Smooth muscle cell (in vitro differentiated cells): Measurements from ENCODE around the gene EFCAB5. TPM values are rescaled to one million over a fixed set of nuclear protein-coding genes. Genes with fewer than 3 reads are reported as not detected.
A peak's percentile ranks its signal among the peaks of the same experiment; 100 is the strongest.

Experiments used
- microRNA counts: library from miRNA; unstranded; fragments of <30 nt; microRNA quantifications from one replicate; lab custom pipeline; 2016
- microRNA-seq: library from miRNA; unstranded; fragments of <30 nt; microRNA quantifications from one replicate; pipeline ENCODE4, GENCODE V29; 2016; ENCODE audit warnings: borderline number of aligned reads
- polyA plus RNA-seq: library from polyadenylated mRNA; unstranded; fragments of >200 nt; fragmentation: Nextera tagmentation; extraction: Ambion mirVana; gene quantifications from 2 replicates; pipeline ENCODE4 v1.2.1, GENCODE V29; 2016
- small RNA-seq: library from RNA; depleted of rRNA; stranded (forward); fragments of <200 nt; gene quantifications from one replicate; pipeline ENCODE3, GENCODE V24; 2014
- total RNA-seq: library from RNA; depleted of rRNA; stranded (reverse); fragments of >200 nt; gene quantifications from 2 replicates; pipeline ENCODE4 v1.2.3, GENCODE V29; 2014

EFCAB5 gene
- total and polyA plus RNA-seq, 2 experiments from 2014 or later: 0.31 TPM; not detected in 1

MicroRNAs encoded within 50 kb of the gene (microRNA counts, 767-probe panel; counts per million panel counts)
- 183 counts per million for microRNA hsa-miR-3184-5p (lab: Ali Mortazavi, UCI)
- microRNA hsa-miR-423-3p (lab: Ali Mortazavi, UCI): 7,419 counts per million, percentile 48 among the panel's probes with 10 or more counts
- microRNA hsa-miR-423-5p (lab: Ali Mortazavi, UCI): 7,766 counts per million, percentile 52 among the panel's probes with 10 or more counts

Small RNA genes lying within 50 kb of the gene (microRNA-seq; reads per million reads assigned to microRNA genes)
- not detected for gene MIR423

Small RNA genes lying within 50 kb of the gene (small RNA-seq; reads per million reads assigned to genes)
- gene AC104984.5 (not detected), gene RNY4P13 (not detected)

Other genes starting within 250 kb of the EFCAB5 start
- gene SSH2, start 11.4 kb upstream of the EFCAB5 start, total RNA-seq: 8.8 and 9.7 TPM in 2 replicates
- gene SSH2, start 11.4 kb upstream of the EFCAB5 start, polyA plus RNA-seq: 10.4 and 14.3 TPM in 2 replicates
- gene NSRP1, start 175.2 kb downstream of the EFCAB5 start, total RNA-seq: 4.9 and 8.6 TPM in 2 replicates
- 31.4 and 36.6 TPM in 2 replicates for gene NSRP1, start 175.2 kb downstream of the EFCAB5 start, polyA plus RNA-seq